Calu3 (cell line): ENCODE results near the gene CACNA2D2. TPM values are rescaled to one million over a fixed set of nuclear protein-coding genes. Genes with fewer than 3 reads are reported as not detected.

ENCODE experiments used
- BruUV-seq: library from RNA; stranded (reverse); fragments of 400-500 nt; replicated peaks from 2 replicates; lab custom pipeline; 2021; lab: Mats Ljungman, UMichigan
- CTCF ChIA-PET: fragments of 300-600 bp; sonication (Branson Sonifier 250); formaldehyde crosslinking; loops from one replicate; lab custom pipeline; 2022; ENCODE audit warnings: antibody characterized with exemption; lab: Charles Lee
- DNase-seq: peaks from one replicate; pipeline ENCODE4 v3.0.0; 2022
- H3K27ac Mint-ChIP-seq: one replicate; pipeline ENCODE4 v1.8.0; 2022; ENCODE audit warnings: mixed read lengths; ENCODE audit not compliant: unreplicated experiment
- H3K27me3 Mint-ChIP-seq: one replicate; pipeline ENCODE4 v1.8.0; 2022; ENCODE audit warnings: mixed read lengths; ENCODE audit not compliant: unreplicated experiment
- H3K36me3 Mint-ChIP-seq: one replicate; pipeline ENCODE4 v1.8.0; 2022; ENCODE audit warnings: mild to moderate bottlenecking, moderate library complexity, mixed read lengths; ENCODE audit not compliant: insufficient read depth, unreplicated experiment
- H3K4me1 Mint-ChIP-seq: one replicate; pipeline ENCODE4 v1.8.0; 2022; ENCODE audit warnings: mild to moderate bottlenecking, low read depth, mixed read lengths; ENCODE audit not compliant: unreplicated experiment
- H3K4me3 Mint-ChIP-seq: one replicate; pipeline ENCODE4 v1.8.0; 2022; ENCODE audit warnings: mild to moderate bottlenecking, low read depth, moderate library complexity, mixed read lengths; ENCODE audit not compliant: unreplicated experiment
- H3K9me3 Mint-ChIP-seq: one replicate; pipeline ENCODE4 v1.8.0; 2022; ENCODE audit warnings: low read depth, mixed read lengths; ENCODE audit not compliant: unreplicated experiment
- intact Hi-C: fragments of 100-400 bp; cut with micrococcal nuclease; formaldehyde crosslinking; loops from one replicate; pipeline ENCODE4 v1.10.0; 2022; ENCODE audit not compliant: unreplicated experiment
- total RNA-seq: library from RNA; stranded (reverse); gene quantifications from 2 replicates; pipeline ENCODE4 v1.2.3, GENCODE V29; 2022
- TF ChIP-seq, protein P1 (sequence below): fragments of 200-600 bp; IDR thresholded peaks from one replicate; pipeline ENCODE4 v1.8.0; 2022; ENCODE audit warnings: antibody characterized with exemption; ENCODE audit not compliant: unreplicated experiment

CACNA2D2 gene
- total RNA-seq, 1 experiment from 2014 or later, result 0.12 TPM

DNA sequence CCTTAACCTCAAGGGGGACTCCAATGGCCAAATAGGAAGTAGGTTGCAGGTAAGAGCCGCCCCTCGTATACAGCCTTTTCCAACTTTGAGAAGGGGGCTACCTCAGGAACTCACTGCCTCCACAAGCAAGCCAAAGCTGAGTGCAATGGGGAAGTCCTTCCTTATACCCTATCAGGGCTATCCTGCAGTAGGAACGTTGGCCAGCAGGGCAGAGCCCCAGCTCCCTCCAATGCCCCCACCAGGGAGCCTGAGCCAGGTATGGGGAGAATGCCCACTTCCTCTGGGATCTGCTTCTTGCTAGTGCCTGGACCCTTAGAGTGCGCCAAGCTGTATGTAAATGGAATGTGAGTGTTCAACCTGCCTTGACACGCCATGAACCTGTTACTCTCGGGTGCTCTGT lies 16.3 kb downstream of the CACNA2D2 start:
- no peak for DNase-seq
- H3K4me1 Mint-ChIP-seq, result no peaks in the 10 kb centered on the region
- H3K4me3 Mint-ChIP-seq, result no peak overlapping the region
- H3K27ac Mint-ChIP-seq, result no peak overlapping the region
- TF ChIP-seq, protein P1, sequence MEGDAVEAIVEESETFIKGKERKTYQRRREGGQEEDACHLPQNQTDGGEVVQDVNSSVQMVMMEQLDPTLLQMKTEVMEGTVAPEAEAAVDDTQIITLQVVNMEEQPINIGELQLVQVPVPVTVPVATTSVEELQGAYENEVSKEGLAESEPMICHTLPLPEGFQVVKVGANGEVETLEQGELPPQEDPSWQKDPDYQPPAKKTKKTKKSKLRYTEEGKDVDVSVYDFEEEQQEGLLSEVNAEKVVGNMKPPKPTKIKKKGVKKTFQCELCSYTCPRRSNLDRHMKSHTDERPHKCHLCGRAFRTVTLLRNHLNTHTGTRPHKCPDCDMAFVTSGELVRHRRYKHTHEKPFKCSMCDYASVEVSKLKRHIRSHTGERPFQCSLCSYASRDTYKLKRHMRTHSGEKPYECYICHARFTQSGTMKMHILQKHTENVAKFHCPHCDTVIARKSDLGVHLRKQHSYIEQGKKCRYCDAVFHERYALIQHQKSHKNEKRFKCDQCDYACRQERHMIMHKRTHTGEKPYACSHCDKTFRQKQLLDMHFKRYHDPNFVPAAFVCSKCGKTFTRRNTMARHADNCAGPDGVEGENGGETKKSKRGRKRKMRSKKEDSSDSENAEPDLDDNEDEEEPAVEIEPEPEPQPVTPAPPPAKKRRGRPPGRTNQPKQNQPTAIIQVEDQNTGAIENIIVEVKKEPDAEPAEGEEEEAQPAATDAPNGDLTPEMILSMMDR, result no peak
- intact Hi-C loops, result no loop called here
- CTCF ChIA-PET, result no interaction called here
- H3K36me3 Mint-ChIP-seq, result no peaks in the 10 kb centered on the region
- peaks cover 79% of the 10 kb centered on the region for H3K27me3 Mint-ChIP-seq
- no TSS peak for BruUV-seq
- H3K9me3 Mint-ChIP-seq, result no peaks in the 10 kb centered on the region

DNA sequence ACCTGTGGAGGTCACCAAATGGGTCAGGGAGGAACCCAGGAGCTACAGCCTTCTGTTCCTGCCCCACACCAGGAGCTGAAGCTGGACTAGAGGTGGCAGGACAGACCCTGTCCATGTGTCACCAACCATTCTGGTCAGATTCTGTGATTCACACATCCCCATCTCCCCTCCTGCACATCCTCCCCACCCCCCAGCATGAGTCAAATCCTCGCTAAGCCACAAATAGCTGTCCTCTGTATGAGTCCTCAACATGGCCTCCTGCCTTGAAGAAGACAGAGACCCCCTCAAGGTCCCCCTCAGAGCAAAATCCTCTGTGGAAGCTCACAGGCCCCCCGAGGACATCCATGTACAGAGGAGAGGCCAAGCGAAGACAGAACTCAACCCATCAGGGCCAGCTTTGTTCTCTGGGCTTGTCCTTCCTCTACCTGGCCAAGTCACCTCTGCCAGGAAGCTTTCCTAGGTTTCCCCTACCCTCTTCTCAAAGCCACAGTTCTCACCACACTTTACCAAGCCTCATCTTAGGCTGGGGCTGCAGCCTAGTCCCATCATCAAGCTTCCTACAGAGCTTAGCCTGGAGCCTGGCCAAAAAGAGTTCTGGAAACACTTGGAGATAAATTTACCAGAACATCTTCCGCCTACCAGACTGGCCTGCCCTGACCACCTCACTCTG lies 17.1 kb downstream of the CACNA2D2 start:
- Mint-ChIP-seq H3K27me3 (peaks cover 75% of the 10 kb centered on the region), H3K9me3 (no peaks in the 10 kb centered on the region), H3K36me3 (no peaks in the 10 kb centered on the region), H3K4me3 (no peak overlapping the region), H3K27ac (no peak overlapping the region), H3K4me1 (no peaks in the 10 kb centered on the region)
- CTCF ChIA-PET, result no interaction called here
- intact Hi-C loops, result no loop called here
- TF ChIP-seq, protein P1, result no peak
- BruUV-seq, result no TSS peak
- DNase-seq, result no peak

DNA sequence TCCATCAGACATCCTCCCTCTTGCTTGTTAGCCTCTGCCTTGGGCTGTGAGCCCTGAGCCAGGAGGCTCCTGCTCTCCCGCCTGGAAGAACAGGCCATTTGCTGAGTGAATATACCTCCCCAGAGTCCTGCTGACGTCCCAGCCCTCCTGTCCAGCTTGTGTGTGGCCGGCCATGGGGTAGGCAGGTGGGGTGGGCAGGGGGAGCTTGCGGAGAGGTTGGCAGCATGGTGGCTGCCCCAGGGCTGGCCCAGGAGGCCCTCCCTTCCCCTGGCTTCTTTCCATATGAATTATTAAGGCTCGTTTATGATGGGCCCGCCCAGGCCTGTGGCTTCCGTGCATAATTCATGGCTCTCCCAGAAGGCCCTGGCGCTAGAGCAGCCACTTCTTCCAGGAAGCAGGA lies 18.7 kb downstream of the CACNA2D2 start:
- peaks cover 75% of the 10 kb centered on the region for H3K27me3 Mint-ChIP-seq
- H3K4me1 Mint-ChIP-seq, result no peaks in the 10 kb centered on the region
- CTCF ChIA-PET, result no interaction called here
- no peak for DNase-seq
- intact Hi-C loops, result no loop called here
- no TSS peak for BruUV-seq
- H3K27ac Mint-ChIP-seq, result no peak overlapping the region
- H3K36me3 Mint-ChIP-seq, result no peaks in the 10 kb centered on the region
- TF ChIP-seq, protein P1, result no peak
- no peak overlapping the region for H3K4me3 Mint-ChIP-seq
- H3K9me3 Mint-ChIP-seq, result no peaks in the 10 kb centered on the region

DNA sequence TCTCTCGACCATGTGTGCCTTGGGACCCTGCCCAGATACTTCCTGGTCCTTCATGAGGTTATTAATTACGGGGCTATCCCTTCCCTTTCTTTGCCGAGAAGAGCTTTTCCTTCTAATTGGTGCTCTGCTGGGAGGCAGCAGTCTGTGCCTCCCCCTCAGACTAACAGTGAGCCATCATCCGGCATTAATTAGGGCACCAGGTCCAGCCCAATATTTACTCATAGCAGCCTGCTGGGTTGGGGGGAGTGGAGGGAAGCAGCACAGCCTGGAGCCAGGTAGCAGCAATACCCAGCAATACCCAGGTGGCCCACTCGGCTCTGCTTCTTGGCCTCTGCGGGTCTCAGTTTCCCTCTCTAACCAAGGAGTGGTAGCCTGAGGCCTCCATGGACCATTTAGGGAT lies 20.1 kb downstream of the CACNA2D2 start:
- H3K27me3 Mint-ChIP-seq, result peaks cover 75% of the 10 kb centered on the region
- BruUV-seq, result no TSS peak
- TF ChIP-seq, protein P1, result no peak
- CTCF ChIA-PET, result no interaction called here
- intact Hi-C loops, result no loop called here
- no peaks in the 10 kb centered on the region for H3K4me1 Mint-ChIP-seq
- peaks cover 2% of the 10 kb centered on the region for H3K9me3 Mint-ChIP-seq
- H3K4me3 Mint-ChIP-seq, result no peak overlapping the region
- H3K27ac Mint-ChIP-seq, result no peak overlapping the region
- H3K36me3 Mint-ChIP-seq, result no peaks in the 10 kb centered on the region
- no peak for DNase-seq
